ENCODE results near the gene ST8SIA3. TPM values are rescaled to one million over a fixed set of nuclear protein-coding genes. Genes with fewer than 3 reads are reported as not detected.

Gene ST8SIA3
- total RNA-seq, 6 experiments from 2014 or later: not detected

DNA sequence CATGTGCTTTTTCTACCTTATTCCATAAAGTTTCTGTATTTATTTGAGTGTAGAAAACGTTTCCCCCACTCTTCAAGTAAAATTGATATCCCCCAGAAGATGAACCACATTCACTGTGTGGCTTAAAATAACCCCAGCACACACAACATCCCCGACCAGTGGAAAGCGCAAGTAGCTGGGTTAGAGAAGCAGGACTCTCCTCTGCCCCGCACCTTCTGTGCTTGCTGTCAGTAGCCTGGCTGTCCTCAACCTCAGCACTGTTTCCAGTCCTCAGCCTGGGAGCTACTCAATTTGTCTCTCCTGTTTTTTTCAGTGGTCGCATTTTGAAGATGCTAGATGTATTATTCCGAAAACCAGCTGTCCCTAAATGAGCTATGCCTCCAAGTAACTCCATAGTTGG lies 18.0 kb upstream of the ST8SIA3 start:
- Mint-ChIP-seq H3K27me3 (ENCODE audit: insufficient read depth) (peaks cover 15% of the 10 kb centered on the region), H3K36me3 (ENCODE audit: low read depth) (no peaks in the 10 kb centered on the region), H3K9me3 (no peaks in the 10 kb centered on the region), H3K4me3 (no peak overlapping the region), H3K4me1 (ENCODE audit: low read depth) (no peaks in the 10 kb centered on the region), H3K27ac (no peak overlapping the region)
- no peak for DNase-seq
- TF ChIP-seq CTCF (IDR thresholded peaks at IDR 0.05): no peak

DNA sequence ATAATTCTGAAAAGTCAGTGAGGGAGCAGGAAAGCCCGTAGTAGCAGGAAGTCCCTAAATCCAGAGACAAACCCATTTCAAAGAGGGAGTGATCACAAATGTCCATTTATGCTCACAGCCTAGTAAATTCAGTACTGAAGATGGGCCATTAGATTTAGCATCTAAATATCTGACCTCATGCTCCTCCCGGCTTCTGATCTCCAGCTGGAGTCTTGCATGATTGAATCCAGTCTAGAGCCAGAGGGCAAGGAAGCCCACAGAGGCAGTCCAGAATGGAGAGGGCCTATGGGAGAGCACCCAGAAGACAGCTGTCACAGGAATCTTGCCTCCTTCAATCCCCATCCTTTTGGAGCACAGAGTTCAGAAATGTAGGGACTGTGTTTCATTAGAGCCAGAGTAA lies 16.0 kb upstream of the ST8SIA3 start:
- H3K27ac Mint-ChIP-seq: no peak overlapping the region
- H3K4me3 Mint-ChIP-seq: no peak overlapping the region
- no peaks in the 10 kb centered on the region for H3K36me3 Mint-ChIP-seq (ENCODE audit: low read depth)
- no peaks in the 10 kb centered on the region for H3K4me1 Mint-ChIP-seq (ENCODE audit: low read depth)
- H3K9me3 Mint-ChIP-seq: no peaks in the 10 kb centered on the region
- no peak for DNase-seq
- H3K27me3 Mint-ChIP-seq (ENCODE audit: insufficient read depth): peaks cover 22% of the 10 kb centered on the region
- no peak for TF ChIP-seq CTCF (IDR thresholded peaks at IDR 0.05)

GRCh38 chr18:57337890-57338289 lies 14.5 kb upstream of the ST8SIA3 start:
- Mint-ChIP-seq H3K27ac (no peak overlapping the region), H3K27me3 (ENCODE audit: insufficient read depth) (peaks cover 22% of the 10 kb centered on the region), H3K4me3 (no peak overlapping the region), H3K9me3 (no peaks in the 10 kb centered on the region), H3K36me3 (ENCODE audit: low read depth) (no peaks in the 10 kb centered on the region), H3K4me1 (ENCODE audit: low read depth) (no peaks in the 10 kb centered on the region)
- DNase-seq: no peak
- no peak for TF ChIP-seq CTCF (IDR thresholded peaks at IDR 0.05)

DNA sequence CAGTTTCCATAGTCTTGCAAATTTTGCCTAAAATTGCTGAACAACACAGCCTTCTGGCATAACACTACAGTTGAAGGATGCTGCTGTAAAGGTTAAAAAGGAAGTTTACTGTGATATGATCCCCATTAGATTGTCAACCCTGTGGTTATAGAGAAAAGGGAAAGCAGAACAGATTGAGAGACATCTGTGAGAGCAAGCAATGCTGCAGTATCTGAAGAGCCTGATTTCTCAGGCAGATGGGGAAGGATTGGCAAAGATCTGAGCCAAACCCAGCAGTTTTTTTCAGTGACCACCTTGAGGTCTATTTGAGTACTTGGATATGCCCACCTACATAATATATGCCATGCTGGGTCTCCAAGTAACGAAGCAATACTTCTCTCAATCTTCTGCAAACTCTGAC lies 8.5 kb upstream of the ST8SIA3 start:
- H3K27ac Mint-ChIP-seq: no peak overlapping the region
- no peak for TF ChIP-seq CTCF (IDR thresholded peaks at IDR 0.05)
- H3K4me1 Mint-ChIP-seq (ENCODE audit: low read depth): no peaks in the 10 kb centered on the region
- no peak for DNase-seq
- no peak overlapping the region for H3K4me3 Mint-ChIP-seq
- H3K36me3 Mint-ChIP-seq (ENCODE audit: low read depth): no peaks in the 10 kb centered on the region
- peaks cover 10% of the 10 kb centered on the region for H3K27me3 Mint-ChIP-seq (ENCODE audit: insufficient read depth)
- no peaks in the 10 kb centered on the region for H3K9me3 Mint-ChIP-seq

DNA sequence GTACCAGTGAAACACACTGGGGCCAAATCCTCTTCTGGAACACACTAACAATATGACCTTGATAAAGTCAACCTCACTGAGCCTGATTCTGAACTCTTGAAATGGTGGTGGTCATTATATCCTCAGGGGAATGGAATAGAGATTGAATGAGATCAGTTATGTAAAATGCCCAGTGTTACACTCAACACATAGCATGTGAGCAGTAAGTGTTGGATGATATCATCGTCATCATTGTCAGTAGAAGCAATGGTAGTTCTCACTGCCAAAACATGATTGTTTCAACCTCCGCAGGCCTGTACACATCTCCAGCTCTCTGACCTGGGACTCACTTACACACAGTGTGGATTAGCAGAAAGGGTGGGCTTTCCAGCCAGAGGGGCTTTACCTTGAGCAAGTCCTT lies 5.5 kb upstream of the ST8SIA3 start:
- no peak overlapping the region for H3K4me3 Mint-ChIP-seq
- no peak for TF ChIP-seq CTCF (IDR thresholded peaks at IDR 0.05)
- H3K4me1 Mint-ChIP-seq (ENCODE audit: low read depth): no peaks in the 10 kb centered on the region
- no peaks in the 10 kb centered on the region for H3K9me3 Mint-ChIP-seq
- no peak for DNase-seq
- no peak overlapping the region for H3K27ac Mint-ChIP-seq
- H3K36me3 Mint-ChIP-seq (ENCODE audit: low read depth): no peaks in the 10 kb centered on the region
- H3K27me3 Mint-ChIP-seq (ENCODE audit: insufficient read depth): peaks cover 3% of the 10 kb centered on the region; the same call in 1 of the 2 replicates

- no peak for TF ChIP-seq CTCF (IDR thresholded peaks at IDR 0.05)
- Mint-ChIP-seq H3K36me3 (ENCODE audit: low read depth) (no peaks in the 10 kb centered on the region), H3K4me3 (no peak overlapping the region), H3K27ac (no peak overlapping the region), H3K9me3 (no peaks in the 10 kb centered on the region), H3K27me3 (ENCODE audit: insufficient read depth) (peaks cover 7% of the 10 kb centered on the region; the same call in 1 of the 2 replicates), H3K4me1 (ENCODE audit: low read depth) (no peaks in the 10 kb centered on the region)
- no peak for DNase-seq
Measured at GRCh38 chr18:57347784-57348183, 4.6 kb upstream of the ST8SIA3 start.
